IMR-90 (cell line): Measurements from ENCODE around the gene DOCK10. TPM values are rescaled to one million over a fixed set of nuclear protein-coding genes. Genes with fewer than 3 reads are reported as not detected.

Source experiments
- ATAC-seq: fragments of 200-7000 bp; cut with Tn5 transposase; 2 replicates; pipeline ENCODE4 v1.9.1; 2020; ENCODE audit warnings: low read depth, mild to moderate bottlenecking, moderate library complexity
- BruUV-seq: library from RNA; stranded (reverse); fragments of 400-500 nt; replicated peaks from 2 replicates; lab custom pipeline; 2021; lab: Mats Ljungman, UMichigan
- CTCF ChIA-PET: fragments of 300-600 bp; formaldehyde crosslinking; extraction: SDS; loops from one replicate; lab custom pipeline; 2021; ENCODE audit warnings: antibody characterized with exemption; lab: Yijun Ruan, JAX
- POLR2A ChIA-PET: fragments of 300-600 bp; sonication (Branson Sonifier 250); formaldehyde crosslinking; loops from one replicate; lab custom pipeline; 2022; ENCODE audit warnings: antibody characterized with exemption; ENCODE audit not compliant: unreplicated experiment; lab: Charles Lee
- DNase-seq: peaks from one replicate; pipeline ENCODE4 v3.0.0; 2013
- H2AFZ ChIP-seq: replicated peaks from 2 replicates; pipeline ENCODE3; 2013; ENCODE audit warnings: low read length, mild to moderate bottlenecking; ENCODE audit not compliant: poor library complexity
- H2AK5ac ChIP-seq: 2 replicates; pipeline ENCODE4 v1.6.1; 2013; ENCODE audit warnings: low read depth, low read length, inconsistent platforms
- H2AK9ac ChIP-seq: replicated peaks from 2 replicates; pipeline ENCODE3; 2013; ENCODE audit warnings: mild to moderate bottlenecking, low read depth, low read length, moderate library complexity; ENCODE audit not compliant: poor library complexity
- H2BK120ac ChIP-seq: 2 replicates; pipeline ENCODE4 v1.6.1; 2013; ENCODE audit warnings: low read depth, low read length, inconsistent platforms
- H2BK15ac ChIP-seq: 3 replicates; pipeline ENCODE4 v1.6.1; 2013; ENCODE audit warnings: low read depth, low read length, inconsistent platforms
- H2BK20ac ChIP-seq: 2 replicates; pipeline ENCODE4 v1.6.1; 2013; ENCODE audit warnings: low read depth, mild to moderate bottlenecking, inconsistent platforms, low read length, moderate library complexity
- H2BK5ac ChIP-seq: 2 replicates; pipeline ENCODE4 v1.6.1; 2013; ENCODE audit warnings: mild to moderate bottlenecking, low read depth, low read length, inconsistent platforms; ENCODE audit not compliant: poor library complexity, severe bottlenecking
- H3K14ac ChIP-seq: replicated peaks from 2 replicates; pipeline ENCODE4 v1.6.1; 2013; ENCODE audit warnings: low read depth, low read length, inconsistent platforms
- H3K18ac ChIP-seq: 2 replicates; pipeline ENCODE4 v1.6.1; 2013; ENCODE audit warnings: low read depth, low read length, control low read depth
- H3K23ac ChIP-seq: 2 replicates; pipeline ENCODE4 v1.6.1; 2013; ENCODE audit warnings: low read depth, low read length, inconsistent platforms
- H3K27ac ChIP-seq: 2 replicates; pipeline ENCODE4 v1.5.1; 2013; ENCODE audit warnings: mild to moderate bottlenecking, control low read depth, low read length; ENCODE audit not compliant: insufficient read depth
- H3K27me3 ChIP-seq: 2 replicates; pipeline ENCODE4 v1.6.1; 2013; ENCODE audit warnings: low read length; ENCODE audit not compliant: control insufficient read depth, insufficient read depth
- H3K36me3 ChIP-seq: 2 replicates; pipeline ENCODE4 v1.6.1; 2013; ENCODE audit warnings: low read length, mixed read lengths; ENCODE audit not compliant: control insufficient read depth, insufficient read depth
- H3K4ac ChIP-seq: 2 replicates; pipeline ENCODE4 v1.6.1; 2013; ENCODE audit warnings: low read depth, low read length, inconsistent platforms
- H3K4me1 ChIP-seq: 2 replicates; pipeline ENCODE4 v1.6.1; 2013; ENCODE audit warnings: low read length, mixed read lengths; ENCODE audit not compliant: control insufficient read depth, insufficient read depth
- H3K4me2 ChIP-seq: 2 replicates; pipeline ENCODE4 v1.6.1; 2013; ENCODE audit warnings: low read depth, mild to moderate bottlenecking, control low read depth, low read length, moderate library complexity
- H3K4me3 ChIP-seq: 2 replicates; pipeline ENCODE4 v1.5.1; 2013; ENCODE audit warnings: low read depth, mild to moderate bottlenecking, control low read depth, low read length, moderate library complexity; ENCODE audit not compliant: insufficient read depth
- H3K56ac ChIP-seq: 2 replicates; pipeline ENCODE4 v1.6.1; 2013; ENCODE audit warnings: low read length, inconsistent platforms; ENCODE audit not compliant: insufficient read depth; ENCODE audit errors: extremely low read depth
- H3K79me1 ChIP-seq, 2 experiments: 2 replicates each; pipeline ENCODE4 v1.6.1; 2013; ENCODE audit warnings: low read length in 2 of 2, inconsistent platforms in 1 of 2, low read depth in 1 of 2
- H3K9ac ChIP-seq: 2 replicates; pipeline ENCODE4 v1.6.1; 2013; ENCODE audit warnings: low read depth, low read length, control low read depth
- H3K9me1 ChIP-seq: 2 replicates; pipeline ENCODE4 v1.6.1; 2013; ENCODE audit warnings: low read length, inconsistent platforms; ENCODE audit not compliant: insufficient read depth
- H3K9me3 ChIP-seq: 2 replicates; pipeline ENCODE4 v1.6.1; 2013; ENCODE audit warnings: low read length; ENCODE audit not compliant: control insufficient read depth, insufficient read depth
- H4K20me1 ChIP-seq: 2 replicates; pipeline ENCODE4 v1.6.1; 2013; ENCODE audit warnings: low read length, inconsistent platforms; ENCODE audit not compliant: insufficient read depth
- H4K5ac ChIP-seq: 2 replicates; pipeline ENCODE4 v1.6.1; 2013; ENCODE audit warnings: mild to moderate bottlenecking, low read depth, low read length, control low read depth
- H4K8ac ChIP-seq, 2 experiments: 2 replicates each; pipeline ENCODE4 v1.6.1; 2013; ENCODE audit warnings: low read depth in 2 of 2, low read length in 2 of 2, control low read depth in 1 of 2, inconsistent platforms in 1 of 2
- H4K91ac ChIP-seq: 2 replicates; pipeline ENCODE4 v1.6.1; 2013; ENCODE audit warnings: low read depth, low read length, inconsistent platforms; ENCODE audit not compliant: insufficient read depth
- BHLHE40 ChIP-seq: fragments of 150-350 bp; IDR thresholded peaks from 2 replicates; pipeline ENCODE4 v1.6.1; 2016; ENCODE audit warnings: mild to moderate bottlenecking, low read depth, low read length
- CEBPB ChIP-seq: IDR thresholded peaks from 2 replicates; pipeline ENCODE4 v1.6.1; 2012; ENCODE audit warnings: low read depth, low read length, improper control_type of control experiment
- ELK1 ChIP-seq: fragments of 150-350 bp; IDR thresholded peaks from 2 replicates; pipeline ENCODE4 v1.6.1; 2016; ENCODE audit warnings: low read depth, mild to moderate bottlenecking, low read length, moderate library complexity, borderline replicate concordance
- FOS ChIP-seq: fragments of 150-350 bp; IDR thresholded peaks from 2 replicates; pipeline ENCODE4 v1.6.1; 2016; ENCODE audit warnings: low read depth, low read length
- MXI1 ChIP-seq: IDR thresholded peaks from 2 replicates; pipeline ENCODE4 v1.6.1; 2012; ENCODE audit warnings: low read depth, mild to moderate bottlenecking, low read length, moderate library complexity, borderline replicate concordance
- POLR2A ChIP-seq: IDR thresholded peaks from 2 replicates; pipeline ENCODE4 v1.6.1; 2012; ENCODE audit warnings: mild to moderate bottlenecking, low read depth, low read length
- RAD21 ChIP-seq: IDR thresholded peaks from 2 replicates; pipeline ENCODE4 v1.6.1; 2012; ENCODE audit warnings: low read length, improper control_type of control experiment
- RCOR1 ChIP-seq: IDR thresholded peaks from 2 replicates; pipeline ENCODE4 v1.6.1; 2012; ENCODE audit warnings: mild to moderate bottlenecking, low read length, improper control_type of control experiment; ENCODE audit not compliant: insufficient replicate concordance
- RFX5 ChIP-seq: IDR thresholded peaks from 2 replicates; pipeline ENCODE4 v1.8.0; 2012; ENCODE audit warnings: low read depth, mild to moderate bottlenecking, low read length, moderate library complexity
- SMC3 ChIP-seq: fragments of 150-350 bp; IDR thresholded peaks from 2 replicates; pipeline ENCODE4 v1.6.1; 2016; ENCODE audit warnings: low read depth, mild to moderate bottlenecking, antibody characterized with exemption, low read length, moderate library complexity
- USF2 ChIP-seq: fragments of 150-350 bp; IDR thresholded peaks from 2 replicates; pipeline ENCODE4 v1.6.1; 2017; ENCODE audit warnings: mild to moderate bottlenecking, antibody characterized with exemption, low read length, low read depth
- WGBS, 2 experiments: methylation state at CpG; one replicate each; pipeline versions ENCODE4 v1.1.5 to v1.1.7; 2013; ENCODE audit warnings: missing lambda C conversion rate in 2 of 2; ENCODE audit not compliant: insufficient read length in 1 of 2; ENCODE audit errors: extremely low coverage in 2 of 2; 5-methylcytosine and 5-hydroxymethylcytosine counted together
- dilution Hi-C: fragments of 300-500 bp; cut with HindIII; formaldehyde crosslinking; loops from one replicate; pipeline ENCODE4 v1.14.3; 2018; ENCODE audit warnings: low sequenced_read_pairs; ENCODE audit not compliant: unreplicated experiment
- in situ Hi-C: fragments of 300-500 bp; cut with MboI; formaldehyde crosslinking; loops from 3 replicates; pipeline ENCODE4 v1.14.3; 2019; ENCODE audit warnings: low sequenced_read_pairs, inconsistent platforms, mixed read lengths
- intact Hi-C: fragments of 100-400 bp; cut with micrococcal nuclease; formaldehyde crosslinking; loops from 2 replicates; pipeline ENCODE4 v1.10.0; 2022
- polyA plus RNA-seq, 3 experiments: library from polyadenylated mRNA; depleted of rRNA; stranded (reverse); fragments of >200 nt; gene quantifications; 2 replicates each; pipeline ENCODE4 v1.2.3, GENCODE V29; 2012; ENCODE audit warnings: low replicate concordance in 1 of 3
- total RNA-seq: library from RNA; depleted of rRNA; stranded (reverse); fragments of >200 nt; gene quantifications from 2 replicates; pipeline ENCODE4 v1.2.3, GENCODE V29; 2012

Gene DOCK10
- total and polyA plus RNA-seq, 2 of the 4 experiments (the other 2 are of a cell fraction) = 58.6 to 75.3 TPM

- Histone ChIP-seq H3K23ac (no peak overlapping the region), H2BK15ac (no peak overlapping the region), H2AK5ac (no peak overlapping the region), H4K5ac (no peak overlapping the region), H4K91ac (no peak overlapping the region), H2AK9ac (no peak overlapping the region), H3K36me3 (no peaks in the 10 kb centered on the region), H2BK5ac (no peak overlapping the region), H3K9me3 (no peaks in the 10 kb centered on the region), H4K8ac (no peak overlapping the region), H3K4me3 (no peak overlapping the region), H3K79me1 (peaks cover 11 to 60% of the 10 kb centered on the region in 2 experiments), H2AFZ (no peak overlapping the region), H3K4me2 (no peak overlapping the region), H3K9ac (no peak overlapping the region), H3K56ac (no peak overlapping the region), H4K20me1 (peaks cover 4% of the 10 kb centered on the region; the same call in 1 of the 2 replicates), H2BK20ac (no peak overlapping the region), H3K27me3 (no peaks in the 10 kb centered on the region), H3K9me1 (peaks cover 22% of the 10 kb centered on the region), H3K18ac (no peak overlapping the region), H3K4me1 (peaks cover 8% of the 10 kb centered on the region), H3K27ac (no peak overlapping the region), H3K4ac (no peak overlapping the region), H3K14ac (no peak overlapping the region), H2BK120ac (no peak overlapping the region)
- no peak for TF ChIP-seq ELK1
- TF ChIP-seq MXI1 = no peak
- TF ChIP-seq RAD21 = no peak
- no peak for TF ChIP-seq RFX5
- no peak for TF ChIP-seq SMC3
- no peak for TF ChIP-seq BHLHE40
- TF ChIP-seq RCOR1 = no peak
- no peak for TF ChIP-seq FOS
- no peak for TF ChIP-seq POLR2A
- TF ChIP-seq USF2 = no peak
- TF ChIP-seq CEBPB = no peak
- DNase-seq = no peak
- intact Hi-C loops = no loop called here
- no peak for ATAC-seq
- no CpG with 5 or more reads among the region's 8 CpGs for WGBS, 2 experiments
- dilution Hi-C loops = no loop called here
- in situ Hi-C loops = no loop called here
- no TSS peak for BruUV-seq
- CTCF ChIA-PET = no interaction called here
- POLR2A ChIA-PET = no interaction called here
Measured at GRCh38 chr2:225030203-225030602, 12.1 kb downstream of the DOCK10 start.
